Measurements from ENCODE around the gene DHX32. TPM values are rescaled to one million over a fixed set of nuclear protein-coding genes. Genes with fewer than 3 reads are reported as not detected.
"Not testable (repeated sequence)": the region's sequence is repeated elsewhere in the genome, so short reads cannot be mapped to it uniquely, and the experiment has no call there.

The DHX32 gene
- total and polyA plus RNA-seq, 3 donors from 2014 or later: 42.2 to 64.0 (median 60.2) TPM

- H3K9me3 ChIP-seq; H3K36me3 ChIP-seq (ENCODE audit: low read depth, missing control alignments); H3K27ac ChIP-seq; H3K27me3 ChIP-seq; H3K4me1 ChIP-seq; H3K4me3 ChIP-seq; intact Hi-C loops (cut with DNase I; ENCODE audit: low total_unique reads); DNase-seq: not testable (repeated sequence)
- 32 to 52% methylated on average over 3 of the region's 3 CpGs for WGBS, 2 donors
These were observed 13.1 kb upstream of the DHX32 start for GRCh38 chr10:125894176-125894575.

GRCh38 chr10:125892402-125892801 is 11.3 kb upstream of the DHX32 start:
- intact Hi-C loops (cut with DNase I; ENCODE audit: low total_unique reads): not testable (repeated sequence)
- WGBS, 2 donors: 72 to 79% methylated on average over 5 of the region's 5 CpGs

GRCh38 chr10:125889441-125889840 is 8.3 kb upstream of the DHX32 start:
- DNase-seq; H3K9me3 ChIP-seq; H3K4me1 ChIP-seq; H3K27me3 ChIP-seq; H3K4me3 ChIP-seq; H3K36me3 ChIP-seq (ENCODE audit: low read depth, missing control alignments); intact Hi-C loops (cut with DNase I; ENCODE audit: low total_unique reads); H3K27ac ChIP-seq: not testable (repeated sequence)
- WGBS, 2 donors: 74 to 87% methylated on average over 4 of the region's 4 CpGs

More at GRCh38 chr10:125892402-125892801, 11.3 kb upstream of the DHX32 start:
- not testable (repeated sequence) for H3K4me1 ChIP-seq; H3K4me3 ChIP-seq; H3K27me3 ChIP-seq; H3K9me3 ChIP-seq; H3K36me3 ChIP-seq (ENCODE audit: low read depth, missing control alignments); H3K27ac ChIP-seq; DNase-seq

- H3K4me1 ChIP-seq: no peaks in the 10 kb centered on the region
- intact Hi-C loops (cut with DNase I; ENCODE audit: low total_unique reads): no loop called here
- H3K27me3 ChIP-seq: no peaks in the 10 kb centered on the region
- H3K36me3 ChIP-seq (ENCODE audit: low read depth, missing control alignments): no peaks in the 10 kb centered on the region
- no peak overlapping the region for H3K4me3 ChIP-seq
- no peak overlapping the region for H3K27ac ChIP-seq
- TF ChIP-seq CTCF (IDR thresholded peaks at IDR 0.05): no peak
- no peak for TF ChIP-seq POLR2A (IDR thresholded peaks at IDR 0.05)
- no peak for DNase-seq
- WGBS, 2 donors: 91 to 95% methylated on average over 3 of the region's 3 CpGs
- H3K9me3 ChIP-seq: no peaks in the 10 kb centered on the region
These were observed 5.9 kb upstream of the DHX32 start for GRCh38 chr10:125886914-125887512.

- H3K4me3 ChIP-seq: no peak overlapping the region
- intact Hi-C loops (cut with DNase I; ENCODE audit: low total_unique reads): no loop called here
- DNase-seq: no peak
- no peaks in the 10 kb centered on the region for H3K36me3 ChIP-seq (ENCODE audit: low read depth, missing control alignments)
- WGBS, 2 donors: 89 to 93% methylated on average over 3 of the region's 3 CpGs
- no peaks in the 10 kb centered on the region for H3K27me3 ChIP-seq
- TF ChIP-seq POLR2A (IDR thresholded peaks at IDR 0.05) (no peak), CTCF (IDR thresholded peaks at IDR 0.05) (no peak)
- peaks cover 10% of the 10 kb centered on the region for H3K4me1 ChIP-seq
- no peak overlapping the region for H3K27ac ChIP-seq
- H3K9me3 ChIP-seq: no peaks in the 10 kb centered on the region
These were observed 2.1 kb upstream of the DHX32 start for GRCh38 chr10:125883211-125883610.

- peaks cover 10% of the 10 kb centered on the region for H3K4me1 ChIP-seq
- H3K27ac ChIP-seq: no peak overlapping the region
- no peaks in the 10 kb centered on the region for H3K9me3 ChIP-seq
- TF ChIP-seq CTCF (IDR thresholded peaks at IDR 0.05) (no peak), POLR2A (IDR thresholded peaks at IDR 0.05) (no peak)
- H3K4me3 ChIP-seq: no peak overlapping the region
- no peaks in the 10 kb centered on the region for H3K36me3 ChIP-seq (ENCODE audit: low read depth, missing control alignments)
- WGBS, 2 donors: 76% methylated on average over 1 of the region's 1 CpG
- intact Hi-C loops (cut with DNase I; ENCODE audit: low total_unique reads): no loop called here
- H3K27me3 ChIP-seq: no peaks in the 10 kb centered on the region
- no peak for DNase-seq
These were observed 1.5 kb upstream of the DHX32 start for GRCh38 chr10:125882596-125882995.
